ENCODE data around the gene ZNF219. TPM values are rescaled to one million over a fixed set of nuclear protein-coding genes. Genes with fewer than 3 reads are reported as not detected.
A peak's percentile ranks its signal among the peaks of the same experiment; 100 is the strongest.

The ZNF219 gene
- total and polyA plus RNA-seq, 10 donors, result 5.5 to 26.7 (median 12.1) TPM

GRCh38 chr14:21070083-21070609 is 28.3 kb downstream of the ZNF219 start, which contains the start of gene ARHGEF40:
Gene ARHGEF40, plus strand, starts transcription at chr14:21070304. Its CDS starts 93 bp downstream, at chr14:21070397.
- Histone ChIP-seq H3K36me3 (peaks cover 0 to 26% (median 5%) of the 10 kb centered on the region in 6 donors), H3K27me3 (replicated peaks in 1 of 7) (peaks cover 0 to 61% (median 17%) of the 10 kb centered on the region in 7 donors), H3K9me3 (no peaks in the 10 kb centered on the region), H3K4me1 (peaks cover 31 to 69% (median 55%) of the 10 kb centered on the region in 6 donors), H3K4me3 (peak within 1 kb of the TSS; percentile 47 to 84 (median 66)), H3K27ac (peak within 1 kb of the TSS; percentile 74 to 94 (median 90))
- DNase-seq, result peak; percentile 88
- 0 to 3% (median 0%) methylated on average over 14 to 63 of the region's 63 CpGs for WGBS, 5 donors
- TF ChIP-seq, protein P1, sequence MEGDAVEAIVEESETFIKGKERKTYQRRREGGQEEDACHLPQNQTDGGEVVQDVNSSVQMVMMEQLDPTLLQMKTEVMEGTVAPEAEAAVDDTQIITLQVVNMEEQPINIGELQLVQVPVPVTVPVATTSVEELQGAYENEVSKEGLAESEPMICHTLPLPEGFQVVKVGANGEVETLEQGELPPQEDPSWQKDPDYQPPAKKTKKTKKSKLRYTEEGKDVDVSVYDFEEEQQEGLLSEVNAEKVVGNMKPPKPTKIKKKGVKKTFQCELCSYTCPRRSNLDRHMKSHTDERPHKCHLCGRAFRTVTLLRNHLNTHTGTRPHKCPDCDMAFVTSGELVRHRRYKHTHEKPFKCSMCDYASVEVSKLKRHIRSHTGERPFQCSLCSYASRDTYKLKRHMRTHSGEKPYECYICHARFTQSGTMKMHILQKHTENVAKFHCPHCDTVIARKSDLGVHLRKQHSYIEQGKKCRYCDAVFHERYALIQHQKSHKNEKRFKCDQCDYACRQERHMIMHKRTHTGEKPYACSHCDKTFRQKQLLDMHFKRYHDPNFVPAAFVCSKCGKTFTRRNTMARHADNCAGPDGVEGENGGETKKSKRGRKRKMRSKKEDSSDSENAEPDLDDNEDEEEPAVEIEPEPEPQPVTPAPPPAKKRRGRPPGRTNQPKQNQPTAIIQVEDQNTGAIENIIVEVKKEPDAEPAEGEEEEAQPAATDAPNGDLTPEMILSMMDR (IDR thresholded peaks at IDR 0.05 in 8 of 11, conservative IDR thresholded peaks at IDR 0.05 in 3 of 11), result no peak
- peak in 1 of 3 donors; percentile 63 for TF ChIP-seq POLR2AphosphoS5 (IDR thresholded peaks at IDR 0.05)
- TF ChIP-seq POLR2A (IDR thresholded peaks at IDR 0.05), result no peak
- intact Hi-C loops (cut with DNase I; ENCODE audit: low total_unique reads), result no loop called here

GRCh38 chr14:21069388-21070082 is 28.9 kb downstream of the ZNF219 start:
- Histone ChIP-seq H3K36me3 (peaks cover 0 to 19% (median 1%) of the 10 kb centered on the region in 6 donors), H3K27me3 (replicated peaks in 1 of 7) (peaks cover 0 to 66% (median 17%) of the 10 kb centered on the region in 7 donors), H3K4me1 (peaks cover 31 to 63% (median 52%) of the 10 kb centered on the region in 6 donors), H3K4me3 (peak overlapping the region; percentile 47 to 84 (median 66)), H3K9me3 (no peaks in the 10 kb centered on the region), H3K27ac (peak overlapping the region; percentile 74 to 94 (median 90))
- intact Hi-C loops (cut with DNase I; ENCODE audit: low total_unique reads), result no loop called here
- no peak for DNase-seq
- 2 to 5% (median 4%) methylated on average over 36 to 40 of the region's 40 CpGs for WGBS, 5 donors
- TF ChIP-seq POLR2A (IDR thresholded peaks at IDR 0.05), result no peak
- peak in 2 of 3 donors; percentile 58 to 71 for TF ChIP-seq POLR2AphosphoS5 (IDR thresholded peaks at IDR 0.05)
- TF ChIP-seq, protein P1 (IDR thresholded peaks at IDR 0.05 in 8 of 11, conservative IDR thresholded peaks at IDR 0.05 in 3 of 11), result no peak

- no peaks in the 10 kb centered on the region for H3K9me3 ChIP-seq
- H3K4me3 ChIP-seq, result peak overlapping the region; percentile 47 to 84 (median 66)
- peaks cover 0 to 12% (median 0%) of the 10 kb centered on the region in 6 donors for H3K36me3 ChIP-seq
- DNase-seq, result peak; percentile 86
- TF ChIP-seq, protein P1 (IDR thresholded peaks at IDR 0.05 in 8 of 11, conservative IDR thresholded peaks at IDR 0.05 in 3 of 11), result peak; percentile 49 to 82 (median 70)
- TF ChIP-seq POLR2AphosphoS5 (IDR thresholded peaks at IDR 0.05) (peak in 2 of 3 donors; percentile 13 to 15), POLR2A (IDR thresholded peaks at IDR 0.05) (no peak)
- peaks cover 0 to 69% (median 17%) of the 10 kb centered on the region in 7 donors for H3K27me3 ChIP-seq (replicated peaks in 1 of 7)
- peak overlapping the region; percentile 74 to 94 (median 90) for H3K27ac ChIP-seq
- intact Hi-C loops (cut with DNase I; ENCODE audit: low total_unique reads), result no loop called here
- 2 to 5% (median 3%) methylated on average over 41 to 45 of the region's 45 CpGs for WGBS, 5 donors
- peaks cover 31 to 56% (median 49%) of the 10 kb centered on the region in 6 donors for H3K4me1 ChIP-seq
Measured at GRCh38 chr14:21068521-21069387, 29.7 kb downstream of the ZNF219 start.
